AG10803 (cell line): ENCODE measurements around the gene PMAIP1.

Experiments
- DNase-seq: peaks from one replicate; pipeline ENCODE4 v3.0.0; 2010; ENCODE audit warnings: low read depth
- H3K4me3 ChIP-seq: 2 replicates; pipeline ENCODE4 v1.5.1; 2011; ENCODE audit warnings: mild to moderate bottlenecking, low read length, control low read depth
- CTCF ChIP-seq: conservative IDR thresholded peaks from 2 replicates; pipeline ENCODE4 v1.5.1; 2011; ENCODE audit warnings: mild to moderate bottlenecking, low read length, control low read depth, inconsistent platforms

PMAIP1 gene

GRCh38 chr18:59917422-59917821, 17.6 kb downstream of the PMAIP1 start:
- TF ChIP-seq CTCF: no peak
- no peak overlapping the region for H3K4me3 ChIP-seq
- DNase-seq: no peak

- TF ChIP-seq CTCF: no peak
- DNase-seq: peak; percentile 54
- H3K4me3 ChIP-seq: no peak overlapping the region
Measured at GRCh38 chr18:59918320-59918755, 18.5 kb downstream of the PMAIP1 start.

- no peak for DNase-seq
- TF ChIP-seq CTCF: no peak
- no peak overlapping the region for H3K4me3 ChIP-seq
Measured at GRCh38 chr18:59918997-59919396, 19.2 kb downstream of the PMAIP1 start.

- DNase-seq: peak; percentile 77
- H3K4me3 ChIP-seq: no peak overlapping the region
Measured at GRCh38 chr18:59921384-59921891, 21.6 kb downstream of the PMAIP1 start.

GRCh38 chr18:59923539-59924196, 23.9 kb downstream of the PMAIP1 start:
- H3K4me3 ChIP-seq: no peak overlapping the region
- TF ChIP-seq CTCF: no peak
- DNase-seq: no peak

More at GRCh38 chr18:59921384-59921891, 21.6 kb downstream of the PMAIP1 start:
- no peak for TF ChIP-seq CTCF

- TF ChIP-seq CTCF: no peak
- no peak for DNase-seq
- no peak overlapping the region for H3K4me3 ChIP-seq
Measured at GRCh38 chr18:59926131-59926530, 26.3 kb downstream of the PMAIP1 start.

- DNase-seq: peak; percentile 48
- no peak for TF ChIP-seq CTCF
- no peak overlapping the region for H3K4me3 ChIP-seq
Measured at GRCh38 chr18:59927246-59927825, 27.5 kb downstream of the PMAIP1 start.
